SK-N-SH (cell line): ENCODE results near the gene GPR158. TPM values are rescaled to one million over a fixed set of nuclear protein-coding genes. Genes with fewer than 3 reads are reported as not detected.

Experiments
- CTCF ChIA-PET: fragments of 300-600, 350-600 bp; formaldehyde crosslinking; extraction: SDS; loops from one replicate; lab custom pipeline; 2021; lab: Yijun Ruan, JAX
- POLR2A ChIA-PET: fragments of 350-600 bp; sonication (Branson Sonifier 250); formaldehyde crosslinking; extraction: SDS; loops from one replicate; lab custom pipeline; 2020; ENCODE audit warnings: antibody characterized with exemption, inconsistent platforms; lab: Yijun Ruan, JAX
- DNase-seq: peaks from one replicate; pipeline ENCODE4 v3.0.0; 2012
- H2AFZ ChIP-seq: fragments of 200-600 bp; sonication (generic); 2 replicates; pipeline ENCODE4 v1.8.1; 2016; ENCODE audit warnings: antibody characterized with exemption, mild to moderate bottlenecking, low read depth
- H3F3A ChIP-seq: fragments of 200-600 bp; sonication (generic); replicated peaks from 2 replicates; pipeline ENCODE3; 2016; ENCODE audit warnings: antibody characterized with exemption, mild to moderate bottlenecking; ENCODE audit not compliant: insufficient read depth
- H3K27ac ChIP-seq, 2 experiments: fragments of 200-500 bp in 1 of 2; fragments of 200-600 bp in 1 of 2; sonication (Bioruptor generic) in 1 of 2; sonication (generic), shearing (Covaris generic) in 1 of 2; 2 replicates each; pipeline versions ENCODE4 v1.5.1 to v1.6.1; 2014 to 2016; ENCODE audit warnings: low read depth in 2 of 2, inconsistent platforms in 1 of 2, low read length in 1 of 2, mild to moderate bottlenecking in 1 of 2, mixed read lengths in 1 of 2
- H3K27me3 ChIP-seq: fragments of 200-600 bp; sonication (generic), shearing (Covaris generic); 2 replicates; pipeline ENCODE4 v1.6.1; 2016; ENCODE audit warnings: mixed run types; ENCODE audit not compliant: insufficient read depth
- H3K36me3 ChIP-seq, 2 experiments: fragments of 200-500 bp in 1 of 2; fragments of 200-600 bp in 1 of 2; sonication (Bioruptor generic) in 1 of 2; sonication (generic) in 1 of 2; replicated peaks in 1 of 2; 2 replicates each; pipeline versions ENCODE3 to v1.5.1; 2014 to 2016; ENCODE audit warnings: low read length in 1 of 2, mild to moderate bottlenecking in 1 of 2; ENCODE audit not compliant: insufficient read depth in 2 of 2, control insufficient read depth in 1 of 2
- H3K4me1 ChIP-seq, 2 experiments: fragments of 200-500 bp in 1 of 2; fragments of 200-600 bp in 1 of 2; sonication (Bioruptor generic) in 1 of 2; sonication (generic), shearing (Covaris generic) in 1 of 2; 2 replicates each; pipeline versions ENCODE4 v1.5.1 to v1.6.1; 2014 to 2016; ENCODE audit warnings: low read depth in 1 of 2, low read length in 1 of 2, mixed run types in 1 of 2; ENCODE audit not compliant: insufficient read depth in 2 of 2, control insufficient read depth in 1 of 2
- H3K4me2 ChIP-seq: fragments of 200-600 bp; sonication (generic), shearing (Covaris generic); 2 replicates; pipeline ENCODE4 v1.6.1; 2017; ENCODE audit warnings: mixed run types
- H3K4me3 ChIP-seq, 2 experiments: fragments of 200-500 bp in 1 of 2; fragments of 200-600 bp in 1 of 2; sonication (Bioruptor generic) in 1 of 2; sonication (generic), shearing (Covaris generic) in 1 of 2; 2 replicates each; pipeline versions ENCODE4 v1.5.1 to v1.8.1; 2014 to 2016; ENCODE audit warnings: low read depth in 2 of 2, inconsistent platforms in 1 of 2, low read length in 1 of 2, mild to moderate bottlenecking in 1 of 2, mixed read lengths in 1 of 2, moderate library complexity in 1 of 2
- H3K79me2 ChIP-seq: fragments of 200-600 bp; sonication (generic); 2 replicates; pipeline ENCODE4 v1.8.1; 2017; ENCODE audit warnings: mild to moderate bottlenecking; ENCODE audit not compliant: insufficient read depth
- H3K9ac ChIP-seq: fragments of 200-600 bp; sonication (generic); 2 replicates; pipeline ENCODE4 v1.6.1; 2017; ENCODE audit warnings: mixed run types
- H3K9me2 ChIP-seq: fragments of 200-600 bp; sonication (generic); 2 replicates; pipeline ENCODE4 v1.6.1; 2017; ENCODE audit warnings: mixed run types
- H3K9me3 ChIP-seq: fragments of 200-600 bp; sonication (generic); 2 replicates; pipeline ENCODE4 v1.6.1; 2017; ENCODE audit warnings: mixed run types, mild to moderate bottlenecking, moderate library complexity
- H4K20me1 ChIP-seq: fragments of 200-600 bp; sonication (generic); 2 replicates; pipeline ENCODE4 v1.6.1; 2017; ENCODE audit warnings: mild to moderate bottlenecking, mixed run types; ENCODE audit not compliant: insufficient read depth
- CHD2 ChIP-seq: fragments of 150-350 bp; IDR thresholded peaks from 2 replicates; pipeline ENCODE4 v1.6.1; 2018; ENCODE audit warnings: low read length; ENCODE audit not compliant: partially characterized antibody
- ELF1 ChIP-seq: IDR thresholded peaks from 2 replicates; pipeline ENCODE4 v1.4.0; 2012
- FOXM1 ChIP-seq: IDR thresholded peaks from 2 replicates; pipeline ENCODE4 v1.4.0; 2012; ENCODE audit warnings: low read depth, mild to moderate bottlenecking
- MEF2A ChIP-seq: IDR thresholded peaks from 2 replicates; pipeline ENCODE4 v1.4.0; 2012; ENCODE audit warnings: low read depth, borderline replicate concordance
- NFIC ChIP-seq: IDR thresholded peaks from 2 replicates; pipeline ENCODE4 v1.4.0; 2012; ENCODE audit warnings: borderline replicate concordance
- POLR2AphosphoS5 ChIP-seq: IDR thresholded peaks from 2 replicates; pipeline ENCODE4 v1.6.1; 2012; ENCODE audit warnings: low read depth, low read length
- RCOR1 ChIP-seq: fragments of 150-350 bp; IDR thresholded peaks from 2 replicates; pipeline ENCODE4 v1.6.1; 2017; ENCODE audit warnings: antibody characterized with exemption, low read length
- WGBS: methylation state at CpG from one replicate; pipeline ENCODE4 v1.1.6; 2017; ENCODE audit warnings: low lambda C conversion rate; 5-methylcytosine and 5-hydroxymethylcytosine counted together
- polyA plus RNA-seq, 3 experiments: library from polyadenylated mRNA; depleted of rRNA; stranded (reverse); fragments of >200 nt; gene quantifications; 2 replicates each; pipeline ENCODE4 v1.2.3, GENCODE V29; 2012
- TF ChIP-seq, protein P1 (sequence below): fragments of 150-350 bp; IDR thresholded peaks from 2 replicates; pipeline ENCODE4 v1.6.1; 2016; ENCODE audit warnings: mild to moderate bottlenecking, low read depth, low read length
- TF ChIP-seq, protein P2 (sequence below): IDR thresholded peaks from 2 replicates; pipeline ENCODE4 v1.4.0; 2012; ENCODE audit warnings: low read depth
- TF ChIP-seq, protein P3 (sequence below): IDR thresholded peaks from 2 replicates; pipeline ENCODE4 v1.4.0; 2012; ENCODE audit warnings: low read depth, borderline replicate concordance

The GPR158 gene
- polyA plus RNA-seq, 1 of the 3 experiments (the other 2 are of a cell fraction) = not detected

DNA sequence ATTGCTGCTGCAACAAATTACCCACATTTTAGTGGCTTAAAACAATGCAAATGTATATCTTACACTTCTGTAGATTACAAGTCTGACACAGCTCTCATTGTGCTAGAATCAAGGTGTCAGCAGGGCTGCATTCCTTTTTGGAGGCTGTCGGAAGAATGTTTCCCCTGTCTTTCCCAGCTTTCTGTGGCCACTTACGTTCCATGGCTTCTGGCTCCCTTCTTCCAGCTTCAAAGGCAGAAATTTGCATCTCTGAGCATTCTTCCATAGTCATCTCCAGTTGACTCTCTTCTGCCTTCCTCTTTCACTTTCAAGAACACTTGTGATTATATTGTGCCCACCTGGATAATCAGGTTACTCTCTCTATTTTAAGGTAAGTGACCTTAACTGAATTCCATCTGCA is 125.3 kb downstream of the GPR158 start:
- no peaks in the 10 kb centered on the region for H3K79me2 ChIP-seq
- 31% methylated on average over 2 of the region's 2 CpGs for WGBS
- no peak overlapping the region for H3K4me2 ChIP-seq
- no peaks in the 10 kb centered on the region for H3F3A ChIP-seq
- H3K9ac ChIP-seq = no peak overlapping the region
- H3K27me3 ChIP-seq = no peaks in the 10 kb centered on the region
- no peak overlapping the region for H3K4me3 ChIP-seq
- no peaks in the 10 kb centered on the region for H3K9me3 ChIP-seq
- no peaks in the 10 kb centered on the region for H4K20me1 ChIP-seq
- no peaks in the 10 kb centered on the region for H3K9me2 ChIP-seq
- ChIA-PET CTCF (no interaction called here), POLR2A (no interaction called here)
- no peaks in the 10 kb centered on the region for H3K36me3 ChIP-seq
- no peak for TF ChIP-seq FOXM1
- no peak overlapping the region for H3K27ac ChIP-seq
- H2AFZ ChIP-seq = no peak overlapping the region
- no peaks in the 10 kb centered on the region for H3K4me1 ChIP-seq
- no peak for DNase-seq

DNA sequence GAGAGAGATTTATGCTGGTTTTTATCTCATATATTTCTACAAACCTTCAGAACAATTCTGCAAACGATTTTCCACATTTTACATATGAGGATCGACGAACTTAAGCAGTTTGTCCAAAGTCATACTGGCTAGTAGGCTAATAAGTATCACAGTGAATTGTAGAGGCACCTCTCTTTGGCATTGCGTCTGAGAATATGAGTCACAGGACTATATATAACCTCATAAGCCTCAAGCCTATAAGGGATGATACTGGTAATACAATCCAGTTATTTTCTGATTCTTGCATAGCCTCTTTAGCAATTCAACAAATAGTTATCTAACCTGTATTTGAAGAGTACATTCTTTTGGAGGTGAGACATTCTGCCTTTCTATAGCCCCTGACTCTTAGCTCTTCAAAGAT is 129.8 kb downstream of the GPR158 start:
- TF ChIP-seq MEF2A (no peak), NFIC (no peak), POLR2AphosphoS5 (no peak), CHD2 (no peak)
- TF ChIP-seq, all 33 proteins: peak for 0
- POLR2A ChIA-PET = no interaction called here

DNA sequence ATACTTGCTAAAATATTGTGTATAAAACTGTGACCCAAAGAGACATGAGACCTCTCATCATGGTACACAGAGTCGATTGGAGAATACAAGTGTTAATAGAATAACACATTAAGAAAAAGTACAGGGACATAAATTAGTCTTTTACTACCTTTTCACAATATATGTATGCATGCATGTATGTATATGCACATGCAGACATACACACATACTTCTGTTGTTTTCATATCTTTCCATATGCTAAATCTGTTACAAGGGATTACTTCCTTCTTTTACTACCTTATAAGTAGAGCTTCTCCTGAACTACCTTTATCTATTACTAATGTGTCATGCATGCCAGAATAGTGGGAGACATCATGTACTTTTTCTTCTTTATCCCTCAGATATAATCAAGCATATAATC is 131.6 kb downstream of the GPR158 start:
- no peaks in the 10 kb centered on the region for H3K4me1 ChIP-seq
- H3K79me2 ChIP-seq = no peaks in the 10 kb centered on the region
- H3K9me3 ChIP-seq = no peaks in the 10 kb centered on the region
- no peak overlapping the region for H3K4me2 ChIP-seq
- no peaks in the 10 kb centered on the region for H3K27me3 ChIP-seq
- POLR2A ChIA-PET = no interaction called here
- H3K36me3 ChIP-seq = no peaks in the 10 kb centered on the region
- no peaks in the 10 kb centered on the region for H4K20me1 ChIP-seq
- CTCF ChIA-PET = no interaction called here
- DNase-seq = no peak
- 13% methylated on average over 1 of the region's 1 CpG for WGBS
- H2AFZ ChIP-seq = no peak overlapping the region
- H3F3A ChIP-seq = no peaks in the 10 kb centered on the region
- no peaks in the 10 kb centered on the region; the same call in 1 of the 2 replicates for H3K9me2 ChIP-seq
- TF ChIP-seq, protein P1, sequence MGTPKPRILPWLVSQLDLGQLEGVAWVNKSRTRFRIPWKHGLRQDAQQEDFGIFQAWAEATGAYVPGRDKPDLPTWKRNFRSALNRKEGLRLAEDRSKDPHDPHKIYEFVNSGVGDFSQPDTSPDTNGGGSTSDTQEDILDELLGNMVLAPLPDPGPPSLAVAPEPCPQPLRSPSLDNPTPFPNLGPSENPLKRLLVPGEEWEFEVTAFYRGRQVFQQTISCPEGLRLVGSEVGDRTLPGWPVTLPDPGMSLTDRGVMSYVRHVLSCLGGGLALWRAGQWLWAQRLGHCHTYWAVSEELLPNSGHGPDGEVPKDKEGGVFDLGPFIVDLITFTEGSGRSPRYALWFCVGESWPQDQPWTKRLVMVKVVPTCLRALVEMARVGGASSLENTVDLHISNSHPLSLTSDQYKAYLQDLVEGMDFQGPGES = no peak
- TF ChIP-seq FOXM1 (no peak), ELF1 (no peak), RCOR1 (no peak)
- TF ChIP-seq, protein P2, sequence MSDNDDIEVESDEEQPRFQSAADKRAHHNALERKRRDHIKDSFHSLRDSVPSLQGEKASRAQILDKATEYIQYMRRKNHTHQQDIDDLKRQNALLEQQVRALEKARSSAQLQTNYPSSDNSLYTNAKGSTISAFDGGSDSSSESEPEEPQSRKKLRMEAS = no peak
- TF ChIP-seq, protein P3, sequence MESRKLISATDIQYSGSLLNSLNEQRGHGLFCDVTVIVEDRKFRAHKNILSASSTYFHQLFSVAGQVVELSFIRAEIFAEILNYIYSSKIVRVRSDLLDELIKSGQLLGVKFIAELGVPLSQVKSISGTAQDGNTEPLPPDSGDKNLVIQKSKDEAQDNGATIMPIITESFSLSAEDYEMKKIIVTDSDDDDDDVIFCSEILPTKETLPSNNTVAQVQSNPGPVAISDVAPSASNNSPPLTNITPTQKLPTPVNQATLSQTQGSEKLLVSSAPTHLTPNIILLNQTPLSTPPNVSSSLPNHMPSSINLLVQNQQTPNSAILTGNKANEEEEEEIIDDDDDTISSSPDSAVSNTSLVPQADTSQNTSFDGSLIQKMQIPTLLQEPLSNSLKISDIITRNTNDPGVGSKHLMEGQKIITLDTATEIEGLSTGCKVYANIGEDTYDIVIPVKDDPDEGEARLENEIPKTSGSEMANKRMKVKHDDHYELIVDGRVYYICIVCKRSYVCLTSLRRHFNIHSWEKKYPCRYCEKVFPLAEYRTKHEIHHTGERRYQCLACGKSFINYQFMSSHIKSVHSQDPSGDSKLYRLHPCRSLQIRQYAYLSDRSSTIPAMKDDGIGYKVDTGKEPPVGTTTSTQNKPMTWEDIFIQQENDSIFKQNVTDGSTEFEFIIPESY = no peak
- no peak overlapping the region for H3K9ac ChIP-seq
- H3K4me3 ChIP-seq = no peak overlapping the region
- H3K27ac ChIP-seq = no peak overlapping the region

More for the DNA sequence above, 129.8 kb downstream of the GPR158 start:
- no peak overlapping the region for H3K27ac ChIP-seq
- 14% methylated on average over 4 of the region's 4 CpGs for WGBS
- CTCF ChIA-PET = no interaction called here
- no peak for DNase-seq
- H3K4me3 ChIP-seq = no peak overlapping the region
- H3K9me2 ChIP-seq = no peaks in the 10 kb centered on the region
- H3F3A ChIP-seq = no peaks in the 10 kb centered on the region
- H3K79me2 ChIP-seq = no peaks in the 10 kb centered on the region
- H3K36me3 ChIP-seq = no peaks in the 10 kb centered on the region
- no peaks in the 10 kb centered on the region for H4K20me1 ChIP-seq
- no peaks in the 10 kb centered on the region for H3K4me1 ChIP-seq
- H3K9me3 ChIP-seq = no peaks in the 10 kb centered on the region
- no peak overlapping the region for H2AFZ ChIP-seq
- H3K27me3 ChIP-seq = no peaks in the 10 kb centered on the region
- H3K4me2 ChIP-seq = no peak overlapping the region
- H3K9ac ChIP-seq = no peak overlapping the region
